ENCODE data around the gene SPIRE1. TPM values are rescaled to one million over a fixed set of nuclear protein-coding genes. Genes with fewer than 3 reads are reported as not detected.

Gene SPIRE1
- total RNA-seq, 1 experiment from 2014 or later = 2.5 TPM

GRCh38 chr18:12449051-12449785 is 208.7 kb downstream of the SPIRE1 start:
- H3K27me3 ChIP-seq (ENCODE audit: low read length) = no peaks in the 10 kb centered on the region
- H3K79me2 ChIP-seq (ENCODE audit: low read length) = no peaks in the 10 kb centered on the region
- H3K9me2 ChIP-seq (replicated peaks; ENCODE audit: insufficient read depth, low read length) = no peaks in the 10 kb centered on the region
- H3K4me2 ChIP-seq (ENCODE audit: low read depth, low read length, poor library complexity, severe bottlenecking) = no peak overlapping the region
- no peaks in the 10 kb centered on the region for H3K36me3 ChIP-seq (ENCODE audit: insufficient read depth, low read length)
- H2AFZ ChIP-seq (ENCODE audit: low read length) = no peak overlapping the region
- H3K9ac ChIP-seq (ENCODE audit: low read length) = no peak overlapping the region
- H3K4me3 ChIP-seq (ENCODE audit: low read length) = no peak overlapping the region
- no peak for DNase-seq
- no peaks in the 10 kb centered on the region for H3K9me3 ChIP-seq (ENCODE audit: low read length)
- no peaks in the 10 kb centered on the region for H4K20me1 ChIP-seq (ENCODE audit: insufficient read depth, low read depth, low read length)
- H3K4me1 ChIP-seq (ENCODE audit: low read length) = no peaks in the 10 kb centered on the region
- no peak overlapping the region for H3K27ac ChIP-seq (ENCODE audit: low read length)

- H3K27ac ChIP-seq (ENCODE audit: low read length) = no peak overlapping the region
- no peak overlapping the region for H3K4me3 ChIP-seq (ENCODE audit: low read length)
- DNase-seq = no peak
- no peak overlapping the region for H3K4me2 ChIP-seq (ENCODE audit: low read depth, low read length, poor library complexity, severe bottlenecking)
- no peaks in the 10 kb centered on the region for H3K9me3 ChIP-seq (ENCODE audit: low read length)
- H3K9ac ChIP-seq (ENCODE audit: low read length) = no peak overlapping the region
- no peaks in the 10 kb centered on the region for H3K36me3 ChIP-seq (ENCODE audit: insufficient read depth, low read length)
- H3K4me1 ChIP-seq (ENCODE audit: low read length) = no peaks in the 10 kb centered on the region
- H2AFZ ChIP-seq (ENCODE audit: low read length) = no peak overlapping the region
- H3K79me2 ChIP-seq (ENCODE audit: low read length) = no peaks in the 10 kb centered on the region
- no peaks in the 10 kb centered on the region for H3K9me2 ChIP-seq (replicated peaks; ENCODE audit: insufficient read depth, low read length)
- H3K27me3 ChIP-seq (ENCODE audit: low read length) = no peaks in the 10 kb centered on the region
- no peaks in the 10 kb centered on the region for H4K20me1 ChIP-seq (ENCODE audit: insufficient read depth, low read depth, low read length)
Measured at GRCh38 chr18:12445554-12445953, 212.4 kb downstream of the SPIRE1 start.

- Histone ChIP-seq H3K4me3 (ENCODE audit: low read length) (no peak overlapping the region), H3K27me3 (ENCODE audit: low read length) (no peaks in the 10 kb centered on the region), H3K4me1 (ENCODE audit: low read length) (no peaks in the 10 kb centered on the region), H3K79me2 (ENCODE audit: low read length) (no peaks in the 10 kb centered on the region), H4K20me1 (ENCODE audit: insufficient read depth, low read depth, low read length) (no peaks in the 10 kb centered on the region), H3K9me3 (ENCODE audit: low read length) (no peaks in the 10 kb centered on the region), H3K27ac (ENCODE audit: low read length) (no peak overlapping the region), H3K4me2 (ENCODE audit: low read depth, low read length, poor library complexity, severe bottlenecking) (no peak overlapping the region), H3K36me3 (ENCODE audit: insufficient read depth, low read length) (no peaks in the 10 kb centered on the region), H3K9ac (ENCODE audit: low read length) (no peak overlapping the region), H3K9me2 (replicated peaks; ENCODE audit: insufficient read depth, low read length) (no peaks in the 10 kb centered on the region), H2AFZ (ENCODE audit: low read length) (no peak overlapping the region)
- no peak for DNase-seq
Measured at GRCh38 chr18:12443551-12443950, 214.4 kb downstream of the SPIRE1 start.

GRCh38 chr18:12442946-12443345 is 215.0 kb downstream of the SPIRE1 start:
- H2AFZ ChIP-seq (ENCODE audit: low read length) = no peak overlapping the region
- no peak overlapping the region for H3K4me3 ChIP-seq (ENCODE audit: low read length)
- H3K27me3 ChIP-seq (ENCODE audit: low read length) = no peaks in the 10 kb centered on the region
- no peaks in the 10 kb centered on the region for H3K36me3 ChIP-seq (ENCODE audit: insufficient read depth, low read length)
- no peak overlapping the region for H3K9ac ChIP-seq (ENCODE audit: low read length)
- no peaks in the 10 kb centered on the region for H4K20me1 ChIP-seq (ENCODE audit: insufficient read depth, low read depth, low read length)
- no peaks in the 10 kb centered on the region for H3K9me3 ChIP-seq (ENCODE audit: low read length)
- no peaks in the 10 kb centered on the region for H3K4me1 ChIP-seq (ENCODE audit: low read length)
- H3K79me2 ChIP-seq (ENCODE audit: low read length) = no peaks in the 10 kb centered on the region
- no peaks in the 10 kb centered on the region for H3K9me2 ChIP-seq (replicated peaks; ENCODE audit: insufficient read depth, low read length)
- DNase-seq = no peak
- H3K27ac ChIP-seq (ENCODE audit: low read length) = no peak overlapping the region
- no peak overlapping the region for H3K4me2 ChIP-seq (ENCODE audit: low read depth, low read length, poor library complexity, severe bottlenecking)

- no peaks in the 10 kb centered on the region for H3K36me3 ChIP-seq (ENCODE audit: insufficient read depth, low read length)
- no peaks in the 10 kb centered on the region for H3K79me2 ChIP-seq (ENCODE audit: low read length)
- H3K27ac ChIP-seq (ENCODE audit: low read length) = no peak overlapping the region
- H3K4me2 ChIP-seq (ENCODE audit: low read depth, low read length, poor library complexity, severe bottlenecking) = no peak overlapping the region
- no peak overlapping the region for H3K9ac ChIP-seq (ENCODE audit: low read length)
- no peak for DNase-seq
- H3K9me2 ChIP-seq (replicated peaks; ENCODE audit: insufficient read depth, low read length) = no peaks in the 10 kb centered on the region
- no peaks in the 10 kb centered on the region for H4K20me1 ChIP-seq (ENCODE audit: insufficient read depth, low read depth, low read length)
- no peaks in the 10 kb centered on the region for H3K27me3 ChIP-seq (ENCODE audit: low read length)
- no peaks in the 10 kb centered on the region for H3K4me1 ChIP-seq (ENCODE audit: low read length)
- no peak overlapping the region for H2AFZ ChIP-seq (ENCODE audit: low read length)
- H3K9me3 ChIP-seq (ENCODE audit: low read length) = no peaks in the 10 kb centered on the region
- no peak overlapping the region for H3K4me3 ChIP-seq (ENCODE audit: low read length)
Measured at GRCh38 chr18:12441475-12442034, 216.4 kb downstream of the SPIRE1 start.

- no peaks in the 10 kb centered on the region for H3K27me3 ChIP-seq (ENCODE audit: low read length)
- H3K4me3 ChIP-seq (ENCODE audit: low read length) = no peak overlapping the region
- no peak overlapping the region for H3K9ac ChIP-seq (ENCODE audit: low read length)
- H3K4me2 ChIP-seq (ENCODE audit: low read depth, low read length, poor library complexity, severe bottlenecking) = no peak overlapping the region
- H3K36me3 ChIP-seq (ENCODE audit: insufficient read depth, low read length) = no peaks in the 10 kb centered on the region
- no peaks in the 10 kb centered on the region for H3K4me1 ChIP-seq (ENCODE audit: low read length)
- H2AFZ ChIP-seq (ENCODE audit: low read length) = no peak overlapping the region
- H3K79me2 ChIP-seq (ENCODE audit: low read length) = no peaks in the 10 kb centered on the region
- no peak for DNase-seq
- no peak overlapping the region for H3K27ac ChIP-seq (ENCODE audit: low read length)
- no peaks in the 10 kb centered on the region for H4K20me1 ChIP-seq (ENCODE audit: insufficient read depth, low read depth, low read length)
- H3K9me3 ChIP-seq (ENCODE audit: low read length) = no peaks in the 10 kb centered on the region
- H3K9me2 ChIP-seq (replicated peaks; ENCODE audit: insufficient read depth, low read length) = no peaks in the 10 kb centered on the region
Measured at GRCh38 chr18:12438257-12438656, 219.7 kb downstream of the SPIRE1 start.

GRCh38 chr18:12435867-12436266 is 222.0 kb downstream of the SPIRE1 start:
- DNase-seq = no peak
- Histone ChIP-seq H3K36me3 (ENCODE audit: insufficient read depth, low read length) (no peaks in the 10 kb centered on the region), H3K4me1 (ENCODE audit: low read length) (no peaks in the 10 kb centered on the region), H3K9me3 (ENCODE audit: low read length) (no peaks in the 10 kb centered on the region), H4K20me1 (ENCODE audit: insufficient read depth, low read depth, low read length) (no peaks in the 10 kb centered on the region), H3K79me2 (ENCODE audit: low read length) (no peaks in the 10 kb centered on the region), H3K27me3 (ENCODE audit: low read length) (no peaks in the 10 kb centered on the region), H3K9me2 (replicated peaks; ENCODE audit: insufficient read depth, low read length) (no peaks in the 10 kb centered on the region), H2AFZ (ENCODE audit: low read length) (no peak overlapping the region), H3K9ac (ENCODE audit: low read length) (no peak overlapping the region), H3K27ac (ENCODE audit: low read length) (no peak overlapping the region), H3K4me2 (ENCODE audit: low read depth, low read length, poor library complexity, severe bottlenecking) (no peak overlapping the region), H3K4me3 (ENCODE audit: low read length) (no peak overlapping the region)

GRCh38 chr18:12434541-12434929 is 223.4 kb downstream of the SPIRE1 start:
- H3K9ac ChIP-seq (ENCODE audit: low read length) = no peak overlapping the region
- H3K27me3 ChIP-seq (ENCODE audit: low read length) = no peaks in the 10 kb centered on the region
- H3K27ac ChIP-seq (ENCODE audit: low read length) = no peak overlapping the region
- no peaks in the 10 kb centered on the region for H3K4me1 ChIP-seq (ENCODE audit: low read length)
- no peaks in the 10 kb centered on the region for H4K20me1 ChIP-seq (ENCODE audit: insufficient read depth, low read depth, low read length)
- no peaks in the 10 kb centered on the region for H3K9me2 ChIP-seq (replicated peaks; ENCODE audit: insufficient read depth, low read length)
- no peak overlapping the region for H3K4me2 ChIP-seq (ENCODE audit: low read depth, low read length, poor library complexity, severe bottlenecking)
- H2AFZ ChIP-seq (ENCODE audit: low read length) = no peak overlapping the region
- H3K36me3 ChIP-seq (ENCODE audit: insufficient read depth, low read length) = no peaks in the 10 kb centered on the region
- no peak for DNase-seq
- H3K4me3 ChIP-seq (ENCODE audit: low read length) = no peak overlapping the region
- no peaks in the 10 kb centered on the region for H3K9me3 ChIP-seq (ENCODE audit: low read length)
- H3K79me2 ChIP-seq (ENCODE audit: low read length) = no peaks in the 10 kb centered on the region
